Measurements from ENCODE around the gene BBLN. TPM values are rescaled to one million over a fixed set of nuclear protein-coding genes. Genes with fewer than 3 reads are reported as not detected.

The BBLN gene
- total RNA-seq, 2 donors from 2014 or later = 67.6 to 82.2 TPM

DNA sequence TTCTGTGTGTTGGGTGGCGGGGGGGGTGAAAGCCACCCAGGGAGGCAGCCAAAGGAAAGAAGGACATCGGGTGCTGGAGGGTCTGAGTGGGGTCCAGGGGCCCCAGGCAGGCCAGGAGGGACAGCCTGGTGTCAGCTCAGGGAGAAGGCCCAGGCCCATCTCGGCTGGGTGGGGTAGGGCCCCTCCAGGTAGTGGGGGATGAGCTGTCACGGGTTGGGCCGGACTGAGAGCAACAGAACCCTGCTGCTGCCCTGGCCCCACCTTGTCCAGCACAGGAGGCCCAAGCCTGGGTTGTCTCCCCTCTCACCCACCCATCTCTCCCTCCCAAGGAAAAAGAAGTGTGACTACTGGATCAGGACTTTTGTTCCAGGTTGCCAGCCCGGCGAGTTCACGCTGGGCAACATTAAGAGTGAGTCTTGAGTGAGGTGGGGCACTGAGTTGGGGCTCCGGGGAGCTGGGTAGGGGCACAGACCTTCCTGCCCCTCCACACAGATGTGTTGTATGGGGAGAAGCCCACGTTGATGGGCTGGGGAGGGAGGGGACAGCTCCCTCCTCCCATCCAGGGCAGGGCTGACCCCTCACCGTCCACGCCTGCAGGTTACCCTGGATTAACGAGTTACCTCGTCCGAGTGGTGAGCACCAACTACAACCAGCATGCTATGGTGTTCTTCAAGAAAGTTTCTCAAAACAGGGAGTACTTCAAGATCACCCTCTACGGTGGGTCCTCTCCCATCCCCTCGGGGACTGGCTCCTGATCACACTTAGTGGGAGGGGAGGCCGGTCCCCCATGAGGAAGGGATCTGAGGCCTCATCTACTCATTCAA is 8.5 kb upstream of the BBLN start:
- DNase-seq (ENCODE audit: low spot score in 2 of 2) (no peak), ATAC-seq (no peak)
- Mint-ChIP-seq H3K36me3 (no peaks in the 10 kb centered on the region), H3K27ac (no peak overlapping the region), H3K9me3 (no peaks in the 10 kb centered on the region)

DNA sequence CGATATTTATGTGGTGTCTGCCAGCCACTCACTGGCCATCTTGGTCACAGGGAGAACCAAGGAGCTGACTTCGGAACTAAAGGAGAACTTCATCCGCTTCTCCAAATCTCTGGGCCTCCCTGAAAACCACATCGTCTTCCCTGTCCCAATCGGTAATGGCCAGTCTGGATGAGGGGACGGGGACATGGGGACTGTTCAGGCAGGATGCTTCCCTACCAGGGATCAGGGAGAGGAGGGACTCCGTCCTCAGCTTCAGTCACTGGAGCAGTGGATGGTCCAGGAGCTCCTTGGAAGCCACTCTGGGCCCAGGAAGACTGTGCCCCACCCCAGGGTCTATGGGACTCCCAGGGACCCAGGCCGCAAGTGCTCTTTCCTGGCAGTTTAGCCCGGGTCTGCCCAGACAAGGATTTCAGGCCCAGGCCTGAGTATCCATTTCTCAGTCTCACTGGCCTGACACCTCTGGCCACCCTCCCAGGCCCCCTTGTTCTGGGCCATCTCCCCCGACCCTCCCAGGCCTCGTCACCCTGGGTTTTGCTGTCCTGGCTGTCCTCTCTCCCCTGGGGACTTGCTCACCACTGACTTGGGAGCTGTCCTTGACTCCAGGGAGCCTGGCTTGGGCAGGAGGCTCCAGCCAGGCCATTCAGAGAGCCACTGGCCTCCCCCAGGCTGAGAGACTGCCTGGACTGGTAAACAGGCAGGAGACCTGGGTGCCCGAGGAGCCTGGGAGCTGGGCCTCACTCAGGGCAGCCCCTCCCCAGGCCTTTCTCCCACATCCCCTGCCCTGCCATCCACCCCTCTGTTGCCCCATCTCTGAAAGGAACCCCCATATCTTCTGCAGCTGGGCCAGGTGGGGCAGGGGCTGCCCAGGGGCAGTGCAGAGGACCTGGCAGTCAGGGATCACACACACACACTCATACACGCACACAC is 7.7 kb upstream of the BBLN start:
- no peak overlapping the region for H3K27ac Mint-ChIP-seq
- H3K9me3 Mint-ChIP-seq = no peaks in the 10 kb centered on the region
- ATAC-seq = no peak
- no peaks in the 10 kb centered on the region for H3K36me3 Mint-ChIP-seq
- no peak for DNase-seq (ENCODE audit: low spot score in 2 of 2)

DNA sequence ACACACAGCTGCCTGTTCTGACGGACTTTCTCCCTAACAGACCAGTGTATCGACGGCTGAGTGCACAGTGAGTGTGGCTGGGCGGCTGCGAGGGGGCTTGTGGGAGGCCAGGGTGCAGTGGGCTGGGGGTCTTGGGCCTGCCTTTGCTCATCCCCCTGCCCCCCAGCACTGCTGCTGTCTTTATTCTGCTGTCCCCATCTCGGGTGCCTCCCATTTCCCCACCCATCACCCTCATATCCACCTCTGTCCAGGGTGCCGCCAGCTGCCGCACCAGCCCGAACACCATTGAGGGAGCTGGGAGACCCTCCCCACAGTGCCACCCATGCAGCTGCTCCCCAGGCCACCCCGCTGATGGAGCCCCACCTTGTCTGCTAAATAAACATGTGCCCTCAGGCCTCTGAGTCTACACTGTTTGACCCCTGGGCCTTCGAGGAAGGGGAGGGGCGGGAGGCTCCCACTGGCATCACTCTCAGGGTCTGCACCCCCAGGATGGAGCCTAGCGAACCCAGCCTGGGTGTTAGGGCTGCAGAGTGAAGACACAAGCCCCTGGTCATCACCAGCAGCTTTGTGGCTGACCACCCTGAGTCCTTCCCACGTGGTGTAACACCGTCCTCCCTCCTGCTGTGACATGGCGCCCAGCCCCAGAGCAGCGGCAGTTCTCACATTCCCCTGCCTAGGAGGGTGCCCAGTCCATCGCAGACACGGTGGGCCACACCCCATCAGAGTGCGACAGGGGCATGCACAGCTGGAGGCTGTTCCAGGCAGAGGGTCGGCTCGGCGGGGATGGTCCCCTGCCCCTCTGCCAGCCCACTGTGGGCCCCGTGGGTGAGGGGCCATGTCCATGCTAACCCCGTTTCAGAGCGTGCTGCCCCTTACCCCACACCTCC is 6.8 kb upstream of the BBLN start:
- H3K36me3 Mint-ChIP-seq = no peaks in the 10 kb centered on the region
- ATAC-seq = no peak
- H3K27ac Mint-ChIP-seq = no peak overlapping the region
- H3K9me3 Mint-ChIP-seq = no peaks in the 10 kb centered on the region
- DNase-seq (ENCODE audit: low spot score in 2 of 2) = no peak

DNA sequence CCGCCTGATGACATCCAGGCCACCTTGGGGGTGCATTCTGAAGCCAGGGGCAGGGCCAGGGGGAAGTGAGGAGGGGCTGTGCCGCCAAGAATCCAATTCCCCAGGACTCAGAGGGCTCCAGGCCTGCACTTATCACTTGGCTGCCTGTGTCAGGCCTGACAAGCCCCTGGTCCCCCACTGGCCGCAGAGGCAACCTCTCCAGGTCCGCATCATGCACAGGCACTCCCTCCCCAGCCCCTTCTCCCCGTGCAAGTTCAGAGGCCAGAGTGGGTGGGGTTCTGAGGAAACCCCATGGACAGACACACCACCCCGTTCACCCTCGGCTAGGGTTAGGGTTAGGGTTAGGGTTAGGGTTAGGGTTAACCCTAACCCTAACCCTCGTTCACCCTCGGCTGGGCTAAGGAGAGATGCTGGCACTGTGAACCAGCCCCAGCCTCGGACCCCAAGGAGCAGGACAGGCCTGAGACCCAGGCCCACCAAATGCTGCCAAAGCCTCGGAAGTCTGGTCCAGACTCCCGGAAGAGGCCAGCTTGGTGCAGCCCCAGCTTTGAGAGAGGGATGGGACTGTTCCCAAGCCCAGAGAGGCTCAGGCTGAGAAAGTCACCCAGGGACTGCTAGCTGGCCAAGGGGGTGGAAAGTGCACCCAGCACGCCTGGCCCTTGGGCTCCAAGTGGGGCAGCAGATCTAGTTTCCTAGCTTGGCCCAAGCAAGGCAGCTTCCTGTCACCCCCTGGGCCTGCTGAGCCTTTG is 5.9 kb upstream of the BBLN start:
- no peak for ATAC-seq
- H3K36me3 Mint-ChIP-seq = no peaks in the 10 kb centered on the region
- no peak overlapping the region for H3K27ac Mint-ChIP-seq
- DNase-seq (ENCODE audit: low spot score in 2 of 2) = no peak
- H3K9me3 Mint-ChIP-seq = no peaks in the 10 kb centered on the region

DNA sequence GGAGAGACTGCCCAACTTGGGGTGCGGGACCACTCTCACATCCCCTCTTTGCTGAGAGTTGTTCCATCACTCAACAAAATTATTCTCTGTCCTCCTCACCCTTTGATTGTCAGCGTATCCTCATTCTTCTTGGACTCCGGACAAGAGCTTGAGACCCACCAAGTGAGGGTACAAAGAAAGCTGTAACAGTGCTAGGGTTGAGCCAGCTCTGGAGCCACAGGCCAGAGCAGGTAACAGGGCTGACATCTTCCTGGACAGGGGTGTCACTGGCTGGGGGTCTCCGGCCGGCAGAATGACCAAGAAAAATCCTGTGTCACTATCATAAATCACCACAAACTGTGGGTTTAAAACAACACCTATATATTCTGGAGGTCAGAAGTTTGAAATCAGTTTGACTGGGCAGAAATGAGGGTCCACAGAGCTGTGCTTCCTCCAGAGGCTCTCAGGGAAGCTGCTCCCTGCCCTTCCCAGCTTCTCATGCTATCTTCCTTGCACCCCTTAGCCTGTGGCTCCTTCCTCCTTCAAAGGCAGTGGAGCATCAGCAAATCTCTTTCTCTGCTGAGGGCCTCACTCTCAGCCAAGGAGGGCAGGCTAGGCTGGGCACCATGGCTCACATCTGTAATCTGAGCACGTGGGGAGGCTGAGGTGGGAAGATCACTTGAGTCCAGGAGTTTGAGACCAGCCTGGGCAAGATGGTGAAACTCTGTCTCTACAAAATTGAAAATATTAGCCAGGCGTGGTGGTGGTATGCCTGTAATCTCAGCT is 4.1 kb upstream of the BBLN start:
- no peak for DNase-seq (ENCODE audit: low spot score in 2 of 2)
- Mint-ChIP-seq H3K27ac (no peak overlapping the region), H3K36me3 (no peaks in the 10 kb centered on the region), H3K9me3 (no peaks in the 10 kb centered on the region)
- ATAC-seq = no peak

DNA sequence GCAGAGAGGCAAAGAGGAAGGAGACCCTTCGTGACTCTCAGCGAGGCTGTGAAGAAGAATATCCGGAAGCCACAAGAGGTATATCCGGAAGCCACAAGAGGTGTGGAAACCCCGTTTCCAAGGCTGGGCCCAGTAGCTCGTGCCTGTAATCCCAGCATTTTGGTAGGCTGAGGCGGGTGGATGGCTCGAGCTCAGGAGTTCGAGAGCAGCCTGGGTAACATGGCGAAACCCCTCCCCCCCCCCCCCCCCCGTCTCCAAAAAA is 612 bp upstream of the BBLN start:
- DNase-seq (ENCODE audit: low spot score in 2 of 2) (peak; percentile 34 to 70), ATAC-seq (peak; percentile 28 to 49)
- H3K36me3 Mint-ChIP-seq = peaks cover 0 to 6% of the 10 kb centered on the region in 2 donors
- H3K27ac Mint-ChIP-seq = peak overlapping the region; percentile 79 to 88
- H3K9me3 Mint-ChIP-seq = no peaks in the 10 kb centered on the region

DNA sequence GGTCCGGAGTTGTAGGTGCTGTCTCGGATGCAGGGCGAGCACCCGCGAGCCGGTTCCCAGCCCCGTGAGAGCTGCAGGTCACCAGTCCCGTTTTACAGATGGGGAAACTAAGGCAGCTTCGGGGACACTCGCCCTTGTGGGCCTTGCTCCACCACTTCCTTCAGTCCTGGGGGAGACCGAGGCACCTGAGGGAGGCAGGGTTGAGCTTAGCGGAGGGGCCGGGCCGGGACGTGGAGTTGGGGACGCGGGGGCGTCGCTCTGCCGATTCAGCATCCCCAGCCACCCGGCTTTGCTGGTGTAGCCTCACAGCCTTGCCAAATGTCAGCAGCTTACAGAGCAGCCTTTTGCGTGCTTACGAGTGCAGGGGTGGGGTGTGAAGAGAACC is 530 bp downstream of the BBLN start:
- DNase-seq (ENCODE audit: low spot score in 2 of 2) (peak; percentile 53 to 72), ATAC-seq (peak; percentile 29 to 63)
- peaks cover 0 to 6% of the 10 kb centered on the region in 2 donors for H3K36me3 Mint-ChIP-seq
- peak overlapping the region; percentile 55 to 79 for H3K27ac Mint-ChIP-seq
- H3K9me3 Mint-ChIP-seq = no peaks in the 10 kb centered on the region

DNA sequence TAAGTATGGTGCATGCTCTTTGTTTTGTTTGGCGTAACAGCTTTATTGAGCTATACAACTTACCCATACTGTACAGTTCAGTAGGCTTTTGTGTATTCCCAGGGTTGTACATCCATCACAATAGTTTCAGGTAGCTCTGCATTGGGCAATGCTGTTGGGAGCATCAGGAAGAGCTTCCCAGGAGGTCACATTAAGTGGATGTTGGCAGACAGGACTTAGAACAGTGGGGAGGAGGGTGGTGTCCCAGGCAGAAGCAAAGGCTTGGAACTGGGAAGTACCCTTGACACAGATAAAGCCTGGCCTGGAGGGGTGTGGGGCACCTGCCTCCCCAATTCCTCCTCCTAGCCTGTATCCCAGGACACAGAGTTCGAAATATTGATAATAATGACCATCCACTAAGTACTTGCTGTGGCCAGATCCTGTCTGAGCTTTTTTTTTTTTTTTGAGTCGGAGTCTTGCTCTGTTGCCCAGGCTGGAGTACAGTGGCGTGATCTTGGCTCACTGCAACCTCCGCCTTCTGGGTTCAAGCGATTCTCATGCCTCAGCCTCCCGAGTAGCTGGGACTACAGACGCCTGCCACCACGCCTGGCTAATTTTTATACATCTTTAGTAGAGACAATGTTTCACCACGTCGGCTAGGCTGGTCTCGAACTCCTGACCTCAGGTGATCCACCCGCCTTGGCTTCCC is 1.3 kb downstream of the BBLN start:
- Mint-ChIP-seq H3K9me3 (no peaks in the 10 kb centered on the region), H3K36me3 (peaks cover 0 to 6% of the 10 kb centered on the region in 2 donors), H3K27ac (peak overlapping the region; percentile 55 to 79)
- DNase-seq (ENCODE audit: low spot score in 2 of 2) (no peak), ATAC-seq (no peak)

DNA sequence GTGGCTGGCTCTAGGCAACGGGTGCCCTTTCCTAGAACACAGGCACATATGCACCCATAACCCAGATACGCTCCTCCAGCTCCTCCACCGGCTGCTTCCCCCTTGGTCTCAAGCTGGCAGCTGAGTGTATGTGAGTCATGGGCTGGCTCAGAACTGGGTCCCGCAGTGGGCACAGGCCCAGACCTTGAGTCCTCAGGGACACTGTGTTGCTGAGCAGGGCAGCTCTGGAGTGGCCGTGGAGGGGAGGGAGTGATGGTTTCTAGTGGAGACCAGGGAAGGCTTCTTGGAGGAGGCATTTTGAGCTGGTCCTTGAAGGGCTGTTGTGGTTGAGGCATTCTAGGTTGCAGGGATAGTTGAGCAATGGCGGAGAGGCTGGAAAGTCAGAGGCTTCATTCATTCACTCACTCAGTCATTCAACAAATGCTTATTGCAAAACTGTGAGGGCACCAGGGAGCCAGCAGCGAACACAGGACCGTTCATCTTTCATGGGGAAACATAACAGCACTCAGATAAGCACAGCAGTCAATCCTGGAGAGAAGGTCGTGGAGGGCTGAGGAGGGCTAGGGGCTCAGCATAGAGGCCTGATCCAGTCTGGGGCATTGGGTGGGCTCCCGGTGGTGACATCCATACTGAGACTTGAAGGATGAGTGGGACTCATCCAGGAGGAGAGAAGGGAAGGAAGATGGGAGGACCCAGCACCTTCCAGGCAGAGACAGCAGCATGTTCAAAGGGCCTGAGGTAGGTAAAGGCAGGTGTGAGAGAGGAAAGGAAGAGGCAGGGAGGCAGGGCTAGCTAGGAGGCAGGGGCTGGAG is 2.4 kb downstream of the BBLN start:
- Mint-ChIP-seq H3K36me3 (peaks cover 0 to 6% of the 10 kb centered on the region in 2 donors), H3K27ac (peak overlapping the region in 1 of 2 donors; percentile 74)
- ATAC-seq = no peak

DNA sequence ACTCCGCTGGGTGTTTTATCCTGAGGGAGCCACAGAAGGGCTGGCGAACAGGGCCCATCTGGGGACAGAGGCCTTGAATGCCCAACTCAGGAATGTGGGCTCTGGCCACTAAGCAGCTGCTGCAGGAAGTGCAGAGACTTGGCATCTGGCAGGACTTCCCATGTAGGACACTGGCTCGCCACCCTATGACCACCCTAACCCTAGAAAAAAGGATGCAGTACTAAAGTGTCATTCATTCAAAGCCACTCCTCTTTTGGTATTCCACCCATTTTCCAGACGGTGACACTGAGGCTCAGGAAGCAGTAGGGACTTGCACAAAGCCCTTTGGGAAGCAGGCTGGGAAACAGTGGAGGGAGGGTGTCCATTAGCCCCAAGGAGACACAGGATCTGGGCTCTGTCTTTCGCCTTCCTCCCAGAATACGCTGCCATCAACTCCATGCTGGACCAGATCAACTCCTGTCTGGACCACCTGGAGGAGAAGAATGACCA is 3.0 kb downstream of the BBLN start:
- Mint-ChIP-seq H3K36me3 (peaks cover 0 to 6% of the 10 kb centered on the region in 2 donors), H3K27ac (no peak overlapping the region), H3K9me3 (no peaks in the 10 kb centered on the region)
- no peak for ATAC-seq
- no peak for DNase-seq (ENCODE audit: low spot score in 2 of 2)

More for the DNA sequence above, 2.4 kb downstream of the BBLN start:
- no peak for DNase-seq (ENCODE audit: low spot score in 2 of 2)
- H3K9me3 Mint-ChIP-seq = no peaks in the 10 kb centered on the region

DNA sequence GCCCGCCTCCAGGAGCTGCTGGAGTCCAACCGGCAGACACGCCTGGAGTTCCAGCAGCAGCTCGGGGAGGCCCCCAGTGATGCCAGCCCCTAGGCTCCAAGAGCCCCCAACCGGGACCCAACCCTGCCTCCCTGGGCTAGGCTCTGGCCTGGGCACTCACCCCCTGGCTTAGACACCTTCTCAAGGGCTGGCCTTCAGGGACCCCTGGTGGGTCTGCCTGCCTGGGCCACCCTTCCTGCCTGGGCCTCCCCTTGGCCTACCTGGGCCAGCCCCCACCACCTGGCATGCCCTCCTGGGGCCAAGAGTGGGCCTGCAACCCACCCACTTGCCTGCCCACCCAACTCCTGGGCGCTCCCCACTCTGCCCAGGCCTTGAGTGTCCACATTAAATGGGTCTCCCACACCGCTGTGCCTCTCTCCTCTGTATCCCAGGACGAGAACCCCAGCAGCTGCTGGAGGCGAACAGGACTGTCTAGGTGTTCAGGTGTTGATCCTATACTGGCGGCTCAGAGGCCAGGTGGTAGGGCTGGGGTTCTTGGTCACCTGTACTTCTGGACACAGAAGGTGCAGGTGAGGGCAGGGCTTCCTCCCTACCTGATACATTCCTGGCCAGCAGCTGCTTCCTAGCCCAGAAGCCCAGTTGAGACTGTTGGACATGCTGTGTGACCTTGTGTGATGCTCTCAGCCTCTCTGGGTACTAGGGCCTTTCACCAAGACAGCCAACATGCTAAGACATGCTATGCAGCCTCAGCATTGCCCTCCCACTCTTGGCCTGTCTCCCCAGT is 3.6 kb downstream of the BBLN start:
- no peak for DNase-seq (ENCODE audit: low spot score in 2 of 2)
- Mint-ChIP-seq H3K9me3 (no peaks in the 10 kb centered on the region), H3K36me3 (peaks cover 0 to 6% of the 10 kb centered on the region in 2 donors), H3K27ac (no peak overlapping the region)
- ATAC-seq = no peak

DNA sequence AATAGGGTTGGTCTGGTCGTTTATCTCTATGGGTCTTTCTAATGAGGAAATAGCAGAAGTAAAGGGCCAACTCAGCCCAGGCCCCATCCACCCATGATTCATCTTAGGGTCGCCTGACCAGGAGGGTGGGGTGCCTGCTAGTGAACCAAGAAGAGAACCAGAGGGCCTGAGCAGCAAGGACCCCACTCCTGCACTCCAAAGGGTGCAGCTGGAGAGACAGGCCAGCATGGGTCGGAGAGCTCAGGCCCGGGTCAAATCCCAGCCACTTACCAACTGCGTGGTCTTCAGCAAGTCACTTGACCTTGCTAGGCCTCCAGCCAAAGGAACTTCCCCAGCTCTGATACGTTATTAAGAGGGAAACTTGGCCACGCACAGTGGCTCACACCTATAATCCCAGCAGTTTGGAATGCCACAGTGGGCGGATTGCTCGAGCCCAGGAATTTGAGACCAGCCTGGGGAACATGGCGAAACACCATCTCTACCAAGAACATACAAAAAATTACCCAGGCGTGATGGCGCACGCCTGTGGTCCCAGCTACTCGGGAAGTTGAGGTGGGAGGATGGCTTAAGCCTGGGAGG is 4.3 kb downstream of the BBLN start:
- Mint-ChIP-seq H3K9me3 (no peaks in the 10 kb centered on the region), H3K27ac (no peak overlapping the region), H3K36me3 (peaks cover 0 to 6% of the 10 kb centered on the region in 2 donors)
- ATAC-seq (no peak), DNase-seq (ENCODE audit: low spot score in 2 of 2) (no peak)

DNA sequence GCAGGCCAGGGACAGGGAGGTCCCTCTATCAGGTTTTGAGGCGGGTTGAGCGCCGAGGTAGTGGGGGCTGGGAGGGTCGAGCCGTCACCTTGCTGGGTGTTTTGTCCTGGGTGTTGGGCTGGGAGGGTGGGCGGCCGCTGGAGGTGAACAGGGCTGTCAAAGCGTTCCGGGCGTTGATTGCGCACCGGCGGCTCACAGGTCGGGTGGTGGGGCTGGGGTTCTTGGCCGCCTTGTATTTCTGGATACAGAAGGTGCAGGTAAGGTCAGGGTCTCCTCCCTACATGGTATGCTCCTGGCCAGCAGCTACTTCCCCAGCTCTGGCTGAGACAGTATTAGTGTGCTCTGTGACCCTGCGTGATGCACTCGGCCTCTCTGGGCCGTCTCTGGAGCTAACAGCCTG is 6.1 kb downstream of the BBLN start:
- no peak overlapping the region for H3K27ac Mint-ChIP-seq
- ATAC-seq (no peak), DNase-seq (ENCODE audit: low spot score in 2 of 2) (no peak)
- H3K9me3 Mint-ChIP-seq = no peaks in the 10 kb centered on the region
- H3K36me3 Mint-ChIP-seq = peaks cover 0 to 6% of the 10 kb centered on the region in 2 donors

Data from activated naive CD4-positive, alpha-beta T cell treated with anti-CD3 and anti-CD28 coated beads, Interleukin-2, amount 50 U/mL, for 72 hours (primary cell).